GM18505 (cell line): ENCODE measurements around the gene DSCAM.
"Not testable (repeated sequence)": the region's sequence is repeated elsewhere in the genome, so short reads cannot be mapped to it uniquely, and the experiment has no call there.

Experiments used
- ATAC-seq: cut with Tn5 transposase; IDR thresholded peaks from one replicate; pipeline ENCODE4 v1.9.1; 2021; ENCODE audit not compliant: unreplicated experiment
- POLR2A ChIP-seq: IDR thresholded peaks from 4 replicates; pipeline ENCODE4 v1.6.1; 2011; ENCODE audit warnings: borderline replicate concordance; ENCODE audit not compliant: insufficient read depth, insufficient read length; ENCODE audit errors: extremely low read depth

The DSCAM gene

GRCh38 chr21:40208206-40208947, 638.6 kb downstream of the DSCAM start:
- no peak for ATAC-seq
- TF ChIP-seq POLR2A, result no peak

DNA sequence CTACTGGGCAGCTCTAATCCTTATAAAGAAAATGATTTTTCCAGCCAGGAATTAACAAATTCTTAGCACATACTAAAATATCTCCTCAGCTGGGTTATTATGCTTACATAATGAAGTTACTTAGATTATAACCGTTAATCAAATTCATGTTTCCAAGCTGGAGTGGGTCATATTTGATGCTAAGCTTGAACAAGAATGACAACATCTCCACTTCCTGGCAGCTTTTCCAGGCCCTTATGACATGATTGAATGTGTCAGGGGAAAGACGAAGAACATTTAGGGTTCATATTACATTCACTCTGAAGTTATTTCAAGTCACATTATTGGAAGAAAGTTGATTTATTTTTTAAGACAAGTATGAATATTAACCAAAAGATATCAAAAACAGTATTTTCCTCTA, 646.0 kb downstream of the DSCAM start:
- no peak for ATAC-seq
- no peak for TF ChIP-seq POLR2A

DNA sequence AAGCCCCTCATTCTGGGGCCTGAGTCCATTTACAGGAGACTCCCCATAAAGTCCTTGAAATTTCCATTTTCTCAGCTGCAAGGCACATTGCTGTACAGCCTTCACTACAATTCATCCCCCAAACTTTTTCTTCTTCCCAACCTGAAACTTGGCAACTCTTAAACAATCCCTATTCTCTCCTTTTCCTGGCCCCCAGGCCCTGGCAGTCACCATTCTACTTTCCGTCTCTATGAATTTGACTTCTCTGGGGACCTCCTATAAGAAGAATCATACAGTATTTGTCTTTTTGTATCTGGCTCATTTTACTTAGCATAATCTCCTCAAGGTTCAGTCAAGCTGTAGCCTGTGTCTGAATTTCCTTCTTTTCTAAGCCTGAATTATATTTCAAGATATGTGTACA, 646.8 kb downstream of the DSCAM start:
- TF ChIP-seq POLR2A, result no peak
- ATAC-seq, result no peak

DNA sequence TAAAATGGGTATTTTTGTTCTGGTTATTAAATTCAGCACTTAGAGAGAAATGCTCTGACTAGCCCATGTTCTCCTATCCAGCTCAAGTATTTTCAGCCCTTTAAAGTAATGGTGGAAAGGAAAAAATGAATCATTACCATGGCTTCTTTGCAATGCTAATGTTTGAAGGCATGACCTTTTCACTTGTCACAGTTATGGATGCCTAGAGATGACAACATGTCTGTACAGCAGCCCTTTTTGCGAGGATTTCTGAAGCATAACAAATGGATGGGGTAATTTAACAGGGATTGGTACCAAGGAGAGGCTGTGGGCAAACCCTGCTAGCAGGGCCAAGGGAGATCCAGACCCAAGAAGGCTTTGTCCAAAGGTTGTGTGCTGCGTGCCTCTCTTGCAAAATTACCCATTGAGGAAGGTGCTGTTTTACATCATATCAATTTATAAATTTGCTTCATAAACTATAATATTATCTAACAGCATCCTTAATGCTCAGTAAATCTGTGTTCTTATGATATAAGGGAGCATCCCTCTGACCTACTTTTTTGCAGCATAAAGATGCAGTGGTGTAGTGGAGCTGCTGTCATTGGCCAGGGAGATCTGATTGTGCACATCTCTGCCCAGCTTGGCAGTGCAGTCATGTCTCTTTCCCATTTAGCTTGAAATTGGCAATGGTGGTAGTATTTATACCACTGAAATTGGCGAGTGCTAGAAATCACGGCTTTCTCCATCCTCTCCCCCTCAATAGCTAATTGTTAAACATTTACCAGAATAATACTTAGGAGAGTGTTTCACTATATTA, 652.6 kb downstream of the DSCAM start:
- no peak for TF ChIP-seq POLR2A
- no peak for ATAC-seq

- TF ChIP-seq POLR2A, result no peak
- ATAC-seq, result no peak
Observed at GRCh38 chr21:40191616-40192015, 655.3 kb downstream of the DSCAM start.

- no peak for TF ChIP-seq POLR2A
- ATAC-seq, result no peak
Observed at GRCh38 chr21:40191196-40191595, 655.8 kb downstream of the DSCAM start.

GRCh38 chr21:40187946-40188654, 658.9 kb downstream of the DSCAM start:
- no peak for TF ChIP-seq POLR2A
- ATAC-seq, result no peak

- no peak for TF ChIP-seq POLR2A
- no peak for ATAC-seq
Observed at GRCh38 chr21:40187244-40187643, 659.7 kb downstream of the DSCAM start.

DNA sequence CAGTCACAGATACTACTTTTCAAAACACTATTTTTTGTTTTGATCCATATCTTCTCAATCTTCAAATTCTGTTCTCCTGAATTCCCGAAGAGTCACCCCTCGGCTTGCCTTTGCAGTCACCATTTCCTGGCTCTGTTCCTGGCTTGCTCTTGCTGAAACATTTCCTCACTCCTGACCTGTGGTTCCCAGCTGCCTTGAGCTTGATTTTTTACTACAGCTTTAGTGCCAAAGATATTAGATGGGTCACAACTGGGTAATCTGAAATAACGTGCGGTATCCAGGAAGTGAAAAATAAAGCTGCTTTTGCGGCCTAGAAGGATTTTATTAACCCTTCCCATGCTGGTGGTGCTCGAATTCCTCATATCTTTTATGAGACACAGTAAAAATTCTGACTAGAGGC, 660.9 kb downstream of the DSCAM start:
- TF ChIP-seq POLR2A, result no peak
- no peak for ATAC-seq

DNA sequence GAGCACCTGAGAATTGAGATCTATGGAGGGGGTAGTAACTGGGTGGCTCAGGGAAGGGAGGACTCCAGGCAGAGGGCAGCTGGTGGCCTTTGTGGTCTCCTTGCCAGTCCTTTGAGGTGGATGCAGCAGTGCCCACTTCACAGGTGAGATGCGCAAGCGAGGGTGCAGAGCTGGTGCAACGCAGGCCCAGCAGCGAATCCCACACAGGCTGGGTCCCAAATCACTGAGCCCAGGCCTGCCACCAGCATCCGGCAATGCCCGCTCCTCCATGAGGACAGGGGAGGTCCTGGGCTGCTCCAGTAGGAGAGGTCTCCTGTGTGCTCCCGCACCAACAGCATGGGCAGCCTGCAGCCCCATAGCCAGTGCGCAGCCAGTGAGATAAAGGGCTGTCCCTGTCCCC, 661.8 kb downstream of the DSCAM start:
- TF ChIP-seq POLR2A, result no peak
- ATAC-seq, result no peak

DNA sequence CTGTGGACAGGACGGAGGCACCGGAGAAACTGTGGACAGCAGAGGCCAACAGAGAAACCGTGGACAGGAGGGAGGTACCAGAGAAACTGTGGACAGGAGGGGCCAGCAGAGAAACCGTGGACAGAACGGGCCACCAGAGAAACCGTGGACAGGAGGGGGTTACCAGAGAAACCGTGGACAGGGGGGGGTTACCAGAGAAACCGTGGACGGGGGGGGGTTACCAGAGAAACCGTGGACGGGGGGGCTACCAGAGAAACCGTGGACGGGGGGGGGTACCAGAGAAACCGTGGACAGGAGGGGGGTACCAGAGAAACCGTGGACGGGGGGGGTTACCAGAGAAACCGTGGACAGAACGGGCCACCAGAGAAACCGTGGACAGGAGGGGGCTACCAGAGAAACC, 664.5 kb downstream of the DSCAM start:
- ATAC-seq, result not testable (repeated sequence)

DNA sequence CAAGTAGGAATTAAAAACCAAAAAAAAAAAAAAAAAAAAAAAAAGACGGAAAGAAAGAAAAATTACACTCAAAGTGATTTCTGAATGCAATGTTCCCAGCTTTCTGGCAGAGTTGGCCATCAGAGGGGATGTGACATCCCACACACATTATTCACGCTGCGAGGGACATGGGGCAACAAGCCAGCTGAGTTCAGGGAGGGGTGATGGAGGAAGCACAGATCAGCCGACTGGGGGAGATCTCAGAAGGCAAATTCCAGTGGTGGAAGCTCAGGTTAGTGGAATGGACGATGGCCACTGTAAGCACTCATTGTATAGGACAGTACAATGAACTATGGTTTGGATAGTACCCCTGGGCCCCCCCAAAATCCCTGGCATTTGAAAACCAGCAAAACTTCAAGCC, 667.8 kb downstream of the DSCAM start:
- ATAC-seq, result no peak
- no peak for TF ChIP-seq POLR2A

GRCh38 chr21:40178726-40179125, 668.2 kb downstream of the DSCAM start:
- no peak for TF ChIP-seq POLR2A
- ATAC-seq, result no peak

DNA sequence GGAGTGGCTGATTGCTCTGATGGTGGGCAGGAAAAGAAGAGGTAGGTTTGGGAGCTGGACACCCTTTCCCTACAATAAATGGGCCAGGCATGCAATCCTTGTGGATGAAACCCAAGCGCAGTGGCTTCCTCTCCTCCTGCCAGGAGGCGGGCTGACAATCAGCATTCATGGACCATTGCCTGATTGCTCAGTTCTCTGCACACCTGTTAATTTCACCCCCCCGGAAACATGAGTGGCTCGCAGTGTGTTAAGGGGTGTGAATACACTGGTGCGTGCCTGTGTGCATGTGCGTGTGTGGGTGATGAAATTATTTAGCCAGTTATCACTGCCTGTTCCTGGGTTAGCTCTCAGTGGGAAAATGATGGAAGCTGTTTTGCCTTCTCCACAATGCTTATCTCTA, 669.0 kb downstream of the DSCAM start:
- no peak for ATAC-seq
- TF ChIP-seq POLR2A, result no peak
